HCT116 (cell line): ENCODE measurements around the gene TMSB4X. TPM values are rescaled to one million over a fixed set of nuclear protein-coding genes. Genes with fewer than 3 reads are reported as not detected.

Source experiments
- ATAC-seq: fragments of 200-7000 bp; cut with Tn5 transposase; 2 replicates; pipeline ENCODE4 v1.9.1; 2020; ENCODE audit warnings: mild to moderate bottlenecking, moderate library complexity
- BruUV-seq: library from RNA; stranded (reverse); fragments of 400-500 nt; replicated peaks from 2 replicates; lab custom pipeline; 2021; lab: Mats Ljungman, UMichigan
- CTCF ChIA-PET: fragments of 300-600 bp; sonication (Branson Sonifier 250); formaldehyde crosslinking; loops from one replicate; lab custom pipeline; 2021; ENCODE audit warnings: antibody characterized with exemption; lab: Charles Lee
- POLR2A ChIA-PET: fragments of 300-600, 350-600 bp; sonication (Branson Sonifier 250); formaldehyde crosslinking; loops from one replicate; lab custom pipeline; 2021; ENCODE audit warnings: antibody characterized with exemption; lab: Charles Lee
- RAD21 ChIA-PET, 2 experiments: fragments of 300-600 bp; sonication (Branson Sonifier 250); formaldehyde crosslinking; loops; one replicate each; lab custom pipeline; 2023; ENCODE audit warnings: low total read pairs in 2 of 2; ENCODE audit not compliant: uncharacterized antibody in 2 of 2, unreplicated experiment in 2 of 2, low non-redundant PET in 1 of 2; lab: Charles Lee
- DNase-seq: peaks from one replicate; pipeline ENCODE4 v3.0.0-alpha.2; 2010; ENCODE audit warnings: low read depth, low spot score
- H2AFZ ChIP-seq: fragments of 200-600 bp; shearing (Covaris generic), sonication (generic); 2 replicates; pipeline ENCODE4 v1.6.1; 2017; ENCODE audit warnings: low read depth, mixed run types, mixed read lengths, antibody characterized with exemption, low read length; ENCODE audit not compliant: poor library complexity, severe bottlenecking
- H3K27ac ChIP-seq: 2 replicates; pipeline ENCODE4 v1.5.1; 2012; ENCODE audit warnings: low read depth, low read length
- H3K27me3 ChIP-seq: fragments of 200-600 bp; sonication (generic); 2 replicates; pipeline ENCODE4 v1.6.1; 2016; ENCODE audit warnings: mixed run types, low read length, mixed read lengths; ENCODE audit not compliant: insufficient read depth
- H3K36me3 ChIP-seq, 2 experiments: fragments of 200-500 bp in 1 of 2; fragments of 200-600 bp in 1 of 2; sonication (Bioruptor generic) in 1 of 2; sonication (generic) in 1 of 2; 2 replicates each; pipeline versions ENCODE4 v1.5.1 to v1.6.1; 2014 to 2016; ENCODE audit warnings: low read length in 2 of 2, inconsistent platforms in 1 of 2, mixed read lengths in 1 of 2, mixed run types in 1 of 2; ENCODE audit not compliant: insufficient read depth in 2 of 2, control insufficient read depth in 1 of 2
- H3K4me1 ChIP-seq, 2 experiments: fragments of 200-600 bp in 1 of 2; sonication (generic) in 1 of 2; 2 replicates each; pipeline versions ENCODE4 v1.5.1 to v1.6.1; 2012 to 2017; ENCODE audit warnings: low read length in 2 of 2, inconsistent platforms in 1 of 2, mild to moderate bottlenecking in 1 of 2, mixed read lengths in 1 of 2, mixed run types in 1 of 2, moderate library complexity in 1 of 2; ENCODE audit not compliant: insufficient read depth in 2 of 2, control insufficient read depth in 1 of 2
- H3K4me2 ChIP-seq: fragments of 200-600 bp; sonication (generic); 2 replicates; pipeline ENCODE4 v1.6.1; 2017; ENCODE audit warnings: mixed run types, low read length, mixed read lengths
- H3K4me3 ChIP-seq, 2 experiments: fragments of 200-600 bp in 1 of 2; sonication (generic) in 1 of 2; replicated peaks in 1 of 2; 2 replicates each; pipeline ENCODE4 v1.5.1; 2011 to 2016; ENCODE audit warnings: low read length in 2 of 2, control low read depth in 1 of 2, low read depth in 1 of 2, mild to moderate bottlenecking in 1 of 2, mixed read lengths in 1 of 2, mixed run types in 1 of 2
- H3K79me2 ChIP-seq: fragments of 200-600 bp; sonication (generic); 2 replicates; pipeline ENCODE4 v1.6.1; 2017; ENCODE audit warnings: mild to moderate bottlenecking, mixed run types, low read length, moderate library complexity, mixed read lengths; ENCODE audit not compliant: insufficient read depth
- H3K9ac ChIP-seq: fragments of 200-600 bp; sonication (generic); 2 replicates; pipeline ENCODE4 v1.6.1; 2016; ENCODE audit warnings: low read length, mixed read lengths
- H3K9me2 ChIP-seq: fragments of 200-600 bp; sonication (generic), shearing (Covaris generic); 2 replicates; pipeline ENCODE4 v1.6.1; 2017; ENCODE audit warnings: mixed run types, mild to moderate bottlenecking, moderate library complexity; ENCODE audit not compliant: insufficient read depth
- H3K9me3 ChIP-seq, 2 experiments: fragments of 200-500 bp in 1 of 2; fragments of 200-600 bp in 1 of 2; sonication (Bioruptor generic) in 1 of 2; sonication (generic) in 1 of 2; 2 replicates each; pipeline ENCODE4 v1.6.1; 2014 to 2017; ENCODE audit warnings: low read length in 2 of 2, mixed read lengths in 2 of 2, inconsistent platforms in 1 of 2, low read depth in 1 of 2, mild to moderate bottlenecking in 1 of 2, mixed run types in 1 of 2, moderate library complexity in 1 of 2; ENCODE audit not compliant: control insufficient read depth in 1 of 2, insufficient read depth in 1 of 2
- H4K20me1 ChIP-seq: fragments of 200-600 bp; sonication (generic), shearing (Covaris generic); 2 replicates; pipeline ENCODE4 v1.6.1; 2017; ENCODE audit warnings: mixed run types, mild to moderate bottlenecking, moderate library complexity; ENCODE audit not compliant: insufficient read depth
- ATF3 ChIP-seq: IDR thresholded peaks from 2 replicates; pipeline ENCODE4 v1.6.1; 2012
- CBX3 ChIP-seq: IDR thresholded peaks from 2 replicates; pipeline ENCODE4 v1.6.1; 2012; ENCODE audit warnings: low read depth
- CEBPB ChIP-seq: IDR thresholded peaks from 2 replicates; pipeline ENCODE4 v1.6.1; 2012; ENCODE audit warnings: low read depth
- CTCF ChIP-seq, 3 experiments: fragments of 200-600 bp in 1 of 3; sonication (generic) in 1 of 3; IDR thresholded peaks in 2 of 3; conservative IDR thresholded peaks in 1 of 3; 2 replicates each; pipeline ENCODE4 v1.5.1; 2012 to 2017; ENCODE audit warnings: low read depth in 2 of 3, low read length in 2 of 3, antibody characterized with exemption in 1 of 3, borderline replicate concordance in 1 of 3, control low read depth in 1 of 3, mild to moderate bottlenecking in 1 of 3, mixed read lengths in 1 of 3, mixed run types in 1 of 3, moderate library complexity in 1 of 3; ENCODE audit not compliant: insufficient read depth in 1 of 3
- EGR1 ChIP-seq: IDR thresholded peaks from 2 replicates; pipeline ENCODE4 v1.6.1; 2012; ENCODE audit warnings: low read depth
- EZH2 ChIP-seq: fragments of 200-600 bp; sonication (generic); IDR thresholded peaks from 2 replicates; pipeline ENCODE4 v1.6.1; 2017; ENCODE audit warnings: antibody characterized with exemption, mixed run types
- EZH2phosphoT487 ChIP-seq: fragments of 200-600 bp; IDR thresholded peaks from 2 replicates; pipeline ENCODE4 v1.6.1; 2018; ENCODE audit warnings: antibody characterized with exemption, borderline replicate concordance
- FOSL1 ChIP-seq: IDR thresholded peaks from 2 replicates; pipeline ENCODE4 v1.6.1; 2012; ENCODE audit warnings: low read depth
- JUND ChIP-seq: IDR thresholded peaks from 2 replicates; pipeline ENCODE4 v1.6.1; 2012
- MAX ChIP-seq: IDR thresholded peaks from 2 replicates; pipeline ENCODE4 v1.6.1; 2012
- POLR2A ChIP-seq: IDR thresholded peaks from 2 replicates; pipeline ENCODE4 v1.7.0; 2011; ENCODE audit warnings: borderline replicate concordance; ENCODE audit not compliant: insufficient read depth, insufficient read length; ENCODE audit errors: extremely low read depth
- POLR2AphosphoS5 ChIP-seq: IDR thresholded peaks from 2 replicates; pipeline ENCODE4 v1.6.1; 2011; ENCODE audit warnings: mild to moderate bottlenecking, low read depth, low read length, moderate library complexity
- RAD21 ChIP-seq: IDR thresholded peaks from 2 replicates; pipeline ENCODE4 v1.6.1; 2012; ENCODE audit warnings: low read depth, mild to moderate bottlenecking
- REST ChIP-seq: IDR thresholded peaks from 2 replicates; pipeline ENCODE4 v1.6.1; 2012; ENCODE audit warnings: low read depth
- SP1 ChIP-seq: IDR thresholded peaks from 2 replicates; pipeline ENCODE4 v1.6.1; 2012; ENCODE audit warnings: low read depth
- SRF ChIP-seq: IDR thresholded peaks from 2 replicates; pipeline ENCODE4 v1.6.1; 2012; ENCODE audit warnings: low read depth
- YY1 ChIP-seq: IDR thresholded peaks from 2 replicates; pipeline ENCODE4 v1.6.1; 2011; ENCODE audit warnings: low read length, low read depth, moderate library complexity, mild to moderate bottlenecking; ENCODE audit not compliant: insufficient replicate concordance; ENCODE audit errors: extremely low read depth
- ZBTB33 ChIP-seq: IDR thresholded peaks from 2 replicates; pipeline ENCODE4 v1.6.1; 2011; ENCODE audit warnings: mild to moderate bottlenecking, low read length, moderate library complexity; ENCODE audit not compliant: insufficient replicate concordance; ENCODE audit errors: extremely low read depth
- ZFX ChIP-seq: fragments of 450-650 bp; IDR thresholded peaks from 2 replicates; pipeline ENCODE4 v1.6.1; 2017
- ZNF274 ChIP-seq: fragments of 200-500 bp; sonication (Bioruptor generic); IDR thresholded peaks from 2 replicates; pipeline ENCODE4 v1.6.1; 2014; ENCODE audit warnings: mild to moderate bottlenecking, low read depth, low read length, inconsistent platforms
- intact Hi-C: fragments of 100-400 bp; cut with micrococcal nuclease; formaldehyde crosslinking; loops from 2 replicates; pipeline ENCODE4 v1.10.0; 2022
- total RNA-seq: library from RNA; stranded (reverse); gene quantifications from one replicate; pipeline ENCODE4 v1.2.1, GENCODE V29; 2021; ENCODE audit not compliant: unreplicated experiment

Gene TMSB4X
- total RNA-seq, 1 experiment from 2014 or later, result 407 TPM

GRCh38 chrX:12972243-12972642, 2.7 kb upstream of the TMSB4X start:
- H3K4me3 ChIP-seq, result no peak overlapping the region
- H3K9me3 ChIP-seq, result no peaks in the 10 kb centered on the region
- TF ChIP-seq JUND, result no peak
- TF ChIP-seq EGR1, result no peak
- TF ChIP-seq RAD21, result no peak
- no peak for TF ChIP-seq EZH2
- no peak for TF ChIP-seq REST
- no peak for TF ChIP-seq ZBTB33
- no peak for TF ChIP-seq SRF
- no peak for TF ChIP-seq FOSL1
- TF ChIP-seq CEBPB, result no peak
- TF ChIP-seq CBX3, result no peak
- no peak for TF ChIP-seq CTCF (IDR thresholded peaks at IDR 0.05 in 2 of 3, conservative IDR thresholded peaks at IDR 0.05 in 1 of 3; ENCODE audit: borderline replicate concordance in 1 of 3, insufficient read depth in 1 of 3, low read depth in 2 of 3, low read length in 2 of 3)
- no peak for TF ChIP-seq YY1
- TF ChIP-seq ZNF274, result no peak
- no peak for TF ChIP-seq EZH2phosphoT487
- TF ChIP-seq ZFX, result no peak
- no peak for TF ChIP-seq SP1
- TF ChIP-seq POLR2A, result no peak
- TF ChIP-seq ATF3, result no peak
- no peak for TF ChIP-seq POLR2AphosphoS5
- no peak for TF ChIP-seq MAX
- TF ChIP-seq, all 23 proteins: peak for 0
- ATAC-seq (no peak), DNase-seq (no peak)
- intact Hi-C loops, result loop anchor here (10.0 kb wide), 1 partner anchor 513 kb away; no protein-coding TSS in a partner anchor
- CTCF ChIA-PET, result no interaction called here
- RAD21 ChIA-PET, result no interaction called here
- Histone ChIP-seq H3K36me3 (no peaks in the 10 kb centered on the region), H2AFZ (no peak overlapping the region), H3K9ac (no peak overlapping the region), H3K4me1 (peaks cover 0 to 10% of the 10 kb centered on the region in 2 experiments; a peak in 2 of 4 replicates), H4K20me1 (no peaks in the 10 kb centered on the region), H3K9me2 (no peaks in the 10 kb centered on the region), H3K4me2 (no peak overlapping the region), H3K79me2 (peaks cover 11% of the 10 kb centered on the region), H3K27ac (no peak overlapping the region), H3K27me3 (no peaks in the 10 kb centered on the region)
- no TSS peak for BruUV-seq
- POLR2A ChIA-PET, result no interaction called here
